ENCODE measurements around the gene NCK2.

DNA sequence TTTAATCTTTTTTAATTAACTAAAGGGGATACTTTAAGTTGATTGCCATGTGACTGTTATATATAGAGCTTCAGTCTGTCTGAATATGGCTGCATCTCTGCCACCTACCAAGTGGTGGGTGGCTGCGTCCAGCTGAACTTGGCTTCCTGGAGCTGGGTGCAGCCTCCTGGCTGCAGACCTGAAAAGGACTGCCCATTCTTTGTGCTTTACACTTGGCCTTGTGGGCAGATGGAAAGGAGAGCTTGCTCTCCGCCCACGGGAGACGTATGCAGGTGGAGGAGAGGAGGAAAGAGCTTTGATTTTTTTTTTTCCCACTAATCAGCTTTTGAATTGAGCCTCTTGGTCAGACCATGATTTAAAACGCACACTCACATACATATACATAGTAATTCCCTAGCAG is 34.7 kb downstream of the NCK2 start:
- TF ChIP-seq EP300 (IDR thresholded peaks at IDR 0.05): no peak
- no peak for TF ChIP-seq MAZ (IDR thresholded peaks at IDR 0.05; ENCODE audit: borderline replicate concordance, low read depth, low read length)
- TF ChIP-seq POLR2A (IDR thresholded peaks at IDR 0.05; ENCODE audit: low read length): no peak
- no peak for TF ChIP-seq MYC (IDR thresholded peaks at IDR 0.05; ENCODE audit: borderline replicate concordance, low read length)
- TF ChIP-seq, protein P1, sequence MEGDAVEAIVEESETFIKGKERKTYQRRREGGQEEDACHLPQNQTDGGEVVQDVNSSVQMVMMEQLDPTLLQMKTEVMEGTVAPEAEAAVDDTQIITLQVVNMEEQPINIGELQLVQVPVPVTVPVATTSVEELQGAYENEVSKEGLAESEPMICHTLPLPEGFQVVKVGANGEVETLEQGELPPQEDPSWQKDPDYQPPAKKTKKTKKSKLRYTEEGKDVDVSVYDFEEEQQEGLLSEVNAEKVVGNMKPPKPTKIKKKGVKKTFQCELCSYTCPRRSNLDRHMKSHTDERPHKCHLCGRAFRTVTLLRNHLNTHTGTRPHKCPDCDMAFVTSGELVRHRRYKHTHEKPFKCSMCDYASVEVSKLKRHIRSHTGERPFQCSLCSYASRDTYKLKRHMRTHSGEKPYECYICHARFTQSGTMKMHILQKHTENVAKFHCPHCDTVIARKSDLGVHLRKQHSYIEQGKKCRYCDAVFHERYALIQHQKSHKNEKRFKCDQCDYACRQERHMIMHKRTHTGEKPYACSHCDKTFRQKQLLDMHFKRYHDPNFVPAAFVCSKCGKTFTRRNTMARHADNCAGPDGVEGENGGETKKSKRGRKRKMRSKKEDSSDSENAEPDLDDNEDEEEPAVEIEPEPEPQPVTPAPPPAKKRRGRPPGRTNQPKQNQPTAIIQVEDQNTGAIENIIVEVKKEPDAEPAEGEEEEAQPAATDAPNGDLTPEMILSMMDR (IDR thresholded peaks at IDR 0.05): no peak
- TF ChIP-seq BHLHE40 (IDR thresholded peaks at IDR 0.05; ENCODE audit: low read depth, low read length): no peak
- TF ChIP-seq CHD4 (IDR thresholded peaks at IDR 0.05; ENCODE audit: borderline replicate concordance): no peak
- TF ChIP-seq RFX5 (IDR thresholded peaks at IDR 0.05): no peak
- TF ChIP-seq RARB (CRISPR knock-in tag; IDR thresholded peaks at IDR 0.05): no peak
- no peak for TF ChIP-seq ESRRA (IDR thresholded peaks at IDR 0.05; ENCODE audit: borderline replicate concordance, low read length)

Data from A549 (cell line).